SIG-M5 (cell line): ENCODE data around the gene SETD1B.
"Not testable (repeated sequence)": the region's sequence is repeated elsewhere in the genome, so short reads cannot be mapped to it uniquely, and the experiment has no call there.

Experiments used
- DNase-seq: peaks from one replicate; lab custom pipeline; 2025; lab: John Stamatoyannopoulos, UW

The SETD1B gene

DNA sequence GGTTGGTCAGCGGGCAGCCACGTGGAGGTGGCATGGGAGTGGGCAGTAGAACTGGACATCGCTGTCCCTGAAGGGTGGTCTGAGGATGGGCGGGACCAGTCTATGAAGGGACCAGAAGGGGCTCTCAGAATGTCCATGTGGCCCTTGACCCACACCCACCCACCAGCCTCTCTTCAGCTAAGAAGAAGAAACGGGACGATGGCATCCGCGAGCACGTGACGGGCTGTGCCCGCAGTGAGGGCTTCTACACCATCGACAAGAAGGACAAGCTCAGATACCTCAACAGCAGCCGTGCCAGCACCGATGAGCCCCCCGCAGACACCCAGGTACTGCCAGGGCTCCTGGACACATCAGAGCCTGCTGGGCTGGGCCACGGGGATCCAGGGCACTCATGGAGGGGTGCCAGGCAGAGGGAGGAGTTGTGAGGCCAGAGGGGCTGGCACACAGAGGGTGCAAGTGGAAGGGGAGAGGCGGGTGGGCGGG lies 21.3 kb downstream of the SETD1B start:
- DNase-seq: no peak

DNA sequence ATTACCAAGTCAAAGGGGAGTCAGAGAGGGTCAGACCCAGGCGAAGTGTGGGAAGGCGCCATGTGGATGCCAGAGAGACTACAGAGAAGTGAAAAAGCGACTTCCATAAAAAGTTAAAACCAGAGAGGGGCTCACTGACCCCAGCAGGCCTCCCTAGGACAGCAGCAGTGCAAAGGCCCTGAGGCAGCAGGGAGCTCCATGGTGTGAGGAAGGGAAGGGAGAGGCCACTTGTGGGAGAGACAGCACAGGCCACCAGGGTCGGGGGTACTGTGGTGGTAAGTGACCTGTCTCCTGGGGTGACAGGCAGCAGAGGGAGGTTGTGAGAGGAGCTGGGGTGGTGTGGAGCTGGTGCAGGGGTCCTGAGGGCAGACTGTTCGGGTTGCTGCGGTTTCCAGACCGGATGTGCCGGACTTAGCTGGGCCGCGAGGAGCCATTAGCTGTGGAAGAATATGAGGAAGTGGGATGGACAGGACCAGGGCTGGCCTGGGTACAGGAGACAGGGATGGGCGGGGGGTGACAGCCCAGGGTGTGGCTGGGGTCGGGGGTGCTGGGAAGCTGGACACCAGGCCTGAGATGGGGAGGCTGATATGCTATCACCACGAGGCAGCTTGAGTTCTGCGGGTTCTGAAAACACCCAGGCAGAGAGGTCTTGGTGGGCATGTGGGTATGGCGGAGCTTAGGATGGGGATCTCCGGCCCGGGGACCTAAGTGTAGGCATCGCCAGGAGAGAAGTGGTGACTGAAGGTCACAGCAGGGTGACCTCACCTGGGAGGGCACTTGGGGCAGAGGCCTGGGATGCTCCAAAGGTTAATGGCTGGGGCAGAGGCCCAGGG lies 22.7 kb downstream of the SETD1B start:
- no peak for DNase-seq

DNA sequence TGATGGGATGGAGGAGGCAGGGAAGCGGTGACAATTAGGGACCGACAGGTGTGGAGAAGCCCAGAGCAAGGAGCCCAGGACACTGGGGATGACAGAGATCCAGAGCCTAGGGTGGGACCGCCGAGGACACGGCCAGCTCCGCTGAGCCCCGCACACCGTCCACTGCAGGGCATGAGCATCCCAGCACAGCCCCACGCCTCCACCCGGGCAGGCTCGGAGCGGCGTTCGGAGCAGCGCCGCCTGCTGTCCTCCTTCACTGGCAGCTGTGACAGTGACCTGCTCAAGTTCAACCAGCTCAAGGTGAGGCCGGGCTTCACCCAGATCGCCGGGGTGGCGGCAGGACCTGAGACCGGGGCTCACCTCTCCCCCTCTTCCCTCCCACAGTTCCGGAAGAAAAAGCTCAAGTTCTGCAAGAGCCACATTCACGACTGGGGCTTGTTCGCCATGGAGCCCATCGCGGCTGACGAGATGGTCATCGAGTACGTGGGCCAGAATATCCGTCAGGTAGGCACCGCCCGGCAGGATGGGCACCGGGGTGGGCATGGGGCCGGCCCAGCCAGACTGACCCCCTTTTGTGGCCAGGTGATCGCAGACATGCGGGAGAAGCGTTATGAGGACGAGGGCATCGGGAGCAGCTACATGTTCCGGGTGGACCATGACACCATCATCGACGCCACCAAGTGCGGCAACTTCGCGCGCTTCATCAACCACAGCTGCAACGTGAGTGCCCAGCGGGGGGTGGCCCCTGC lies 23.7 kb downstream of the SETD1B start:
- DNase-seq: no peak

DNA sequence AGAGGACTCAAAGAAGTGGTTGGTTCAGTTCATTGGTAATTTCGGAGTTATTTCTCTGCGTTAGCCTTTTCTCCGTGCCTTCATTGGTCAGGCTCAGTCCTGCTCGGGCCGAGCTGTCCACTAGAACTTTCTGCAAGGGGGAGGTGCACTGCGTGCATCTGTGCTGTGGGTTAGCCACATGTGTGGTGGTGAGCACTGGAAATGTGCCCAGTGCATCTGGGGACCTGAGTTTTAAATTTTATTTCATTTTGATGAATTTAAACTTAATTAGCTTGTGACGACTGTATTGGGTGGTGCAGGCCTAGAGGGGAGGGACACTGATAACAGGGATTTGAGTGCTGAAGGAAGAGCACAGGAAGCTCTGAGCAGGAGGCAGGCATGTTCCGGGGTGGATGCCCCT lies 24.5 kb downstream of the SETD1B start:
- no peak for DNase-seq

DNA sequence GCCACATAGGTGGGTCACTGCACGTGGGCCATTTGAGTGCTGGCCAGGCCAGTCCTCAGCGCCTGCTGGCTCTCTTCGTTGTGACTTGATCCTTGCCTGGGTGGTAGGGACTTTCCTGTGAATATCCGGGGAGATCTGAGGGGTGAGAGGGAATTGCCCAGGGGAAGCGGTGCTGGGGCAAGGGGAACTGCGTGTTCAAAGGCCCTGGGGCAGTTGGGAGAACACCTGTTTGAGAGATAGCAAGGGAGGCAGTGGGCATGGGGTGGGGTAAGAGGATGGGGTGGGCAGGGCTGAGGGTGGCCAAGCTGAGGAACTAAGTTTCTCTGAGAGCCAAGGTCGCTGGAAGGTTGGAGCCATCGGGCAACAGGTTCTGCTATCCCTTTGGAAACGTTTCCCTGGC lies 25.0 kb downstream of the SETD1B start:
- DNase-seq: no peak

DNA sequence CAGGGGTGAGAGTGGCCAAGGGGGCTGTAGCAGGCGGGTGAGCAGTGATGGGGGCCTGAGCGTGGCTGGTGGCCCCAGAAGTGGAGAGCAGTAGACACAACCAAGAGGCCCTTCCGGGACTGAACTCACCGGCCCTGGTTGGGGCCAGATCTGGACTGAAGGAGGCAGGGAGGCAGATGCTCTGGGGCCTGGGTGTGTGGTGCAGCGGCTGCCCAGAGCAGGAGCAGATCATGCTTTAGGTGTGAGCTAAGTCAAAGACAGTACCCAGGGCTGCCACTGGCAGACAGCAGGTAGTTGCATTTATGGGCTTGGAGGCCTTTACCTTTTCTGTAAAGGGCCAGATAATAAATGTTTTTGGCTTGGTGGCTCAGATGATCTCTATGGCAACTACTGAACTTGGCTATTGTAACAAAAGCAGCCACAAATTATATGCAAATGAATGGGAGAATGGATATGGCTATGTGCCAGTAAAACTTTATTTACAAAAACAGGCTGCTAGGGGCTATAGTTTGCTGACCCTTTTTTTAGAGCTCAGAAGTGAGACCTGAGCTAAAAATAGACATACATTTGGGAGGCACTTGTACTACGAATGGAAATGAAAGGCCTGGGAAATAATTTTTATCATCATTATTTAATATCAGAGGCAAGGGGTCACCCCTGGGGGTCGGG lies 25.6 kb downstream of the SETD1B start:
- no peak for DNase-seq

DNA sequence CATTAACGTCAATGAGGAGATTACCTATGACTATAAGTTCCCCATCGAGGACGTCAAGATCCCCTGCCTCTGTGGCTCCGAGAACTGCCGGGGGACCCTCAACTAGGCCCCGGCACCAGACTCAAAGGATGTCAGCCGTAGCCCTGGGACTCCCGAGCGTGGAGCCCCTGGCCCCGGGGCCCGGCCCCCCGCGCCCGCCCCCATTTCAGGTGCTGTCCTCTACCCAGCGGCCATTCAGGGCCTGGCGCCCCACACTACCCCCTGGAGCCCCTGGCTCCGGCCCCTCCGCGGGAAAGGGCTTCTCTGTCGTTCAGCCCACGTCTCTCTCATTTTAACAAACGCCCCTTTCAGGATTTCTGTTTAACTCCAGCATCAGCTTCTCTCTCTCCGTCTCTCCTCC lies 26.3 kb downstream of the SETD1B start:
- DNase-seq: no peak

DNA sequence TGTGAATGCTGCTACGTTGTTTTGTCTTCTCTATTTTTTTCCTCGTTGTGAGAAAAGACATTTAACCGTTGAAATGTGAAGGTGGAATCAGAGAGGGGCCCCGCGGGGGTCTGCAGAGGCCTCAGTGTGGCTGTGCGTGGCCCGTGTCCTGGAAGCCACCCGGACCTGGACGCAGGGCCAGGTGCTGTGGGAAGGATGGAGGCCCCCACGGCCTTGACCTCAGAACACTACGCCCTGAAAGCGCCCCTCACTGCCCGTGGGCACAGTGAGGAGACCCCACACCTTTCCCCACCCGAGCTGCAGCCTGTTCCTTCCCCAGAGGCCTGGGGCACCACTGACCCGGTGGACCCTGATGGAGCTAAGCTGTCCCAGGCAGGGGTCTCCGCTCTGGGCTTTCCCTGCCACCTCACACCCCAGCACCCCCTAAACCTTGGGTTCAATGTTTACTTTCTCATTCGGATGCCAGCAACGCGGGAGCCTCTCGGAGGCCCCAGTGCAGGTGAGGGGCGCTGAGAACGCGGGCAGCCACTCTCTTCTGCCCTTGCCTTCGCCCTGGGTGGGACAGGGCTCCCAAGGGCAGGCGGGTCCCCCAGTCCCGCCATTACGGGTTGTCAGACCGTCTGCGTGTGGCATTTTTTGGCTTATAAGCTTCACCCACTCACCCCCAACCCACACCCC lies 26.9 kb downstream of the SETD1B start:
- DNase-seq: no peak

DNA sequence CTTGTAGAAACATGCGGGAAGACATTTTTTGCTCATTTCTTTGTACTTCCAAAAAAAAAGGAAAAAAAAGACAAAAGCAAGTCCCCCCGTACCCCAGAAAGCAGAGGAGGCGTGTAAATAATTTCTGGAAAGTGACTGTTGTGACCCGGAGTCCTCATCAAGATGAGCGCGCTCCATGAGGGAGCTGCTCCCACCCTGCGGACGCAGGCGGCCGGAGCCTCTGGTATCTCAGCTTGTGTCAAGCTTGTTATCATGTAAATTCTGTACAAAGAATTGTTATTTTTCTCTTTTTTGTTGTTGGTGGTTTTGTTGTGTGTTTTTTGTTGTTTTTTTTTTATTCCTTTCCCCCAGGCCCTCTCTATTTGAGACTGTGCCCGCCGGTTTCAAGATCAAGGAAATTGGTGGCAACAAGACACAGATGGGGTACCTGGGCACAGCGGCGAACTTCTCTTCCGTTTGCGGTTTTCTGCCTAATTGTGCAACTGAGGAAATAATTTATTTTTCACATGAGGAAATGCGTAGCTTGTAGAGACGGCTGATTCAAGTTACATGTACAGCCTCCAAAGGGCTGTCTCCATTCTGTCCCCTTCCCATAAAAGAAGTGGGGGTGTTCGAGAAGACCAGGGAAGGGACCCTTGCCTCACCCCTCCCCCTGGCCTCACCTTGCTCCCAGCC lies 27.9 kb downstream of the SETD1B start:
- no peak for DNase-seq

DNA sequence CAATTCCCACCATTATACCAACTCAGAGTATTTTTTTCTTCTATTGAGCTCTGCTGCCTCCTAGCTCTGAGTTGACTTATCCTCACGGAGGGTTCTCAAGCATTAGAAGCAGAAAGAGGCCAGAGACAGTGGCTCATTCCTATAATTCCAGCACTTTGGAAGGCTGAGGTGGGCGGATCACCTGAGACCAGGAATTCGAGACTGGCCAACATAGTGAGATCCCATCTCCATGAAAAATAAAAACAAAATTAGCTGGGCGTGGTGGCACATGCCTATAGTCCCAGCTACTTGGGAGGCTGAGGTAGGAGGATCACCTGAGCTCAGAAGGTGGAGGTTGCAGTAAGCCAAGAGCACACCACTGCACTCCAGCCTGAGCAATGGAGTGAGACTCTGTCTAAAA lies 33.9 kb downstream of the SETD1B start:
- no peak for DNase-seq

DNA sequence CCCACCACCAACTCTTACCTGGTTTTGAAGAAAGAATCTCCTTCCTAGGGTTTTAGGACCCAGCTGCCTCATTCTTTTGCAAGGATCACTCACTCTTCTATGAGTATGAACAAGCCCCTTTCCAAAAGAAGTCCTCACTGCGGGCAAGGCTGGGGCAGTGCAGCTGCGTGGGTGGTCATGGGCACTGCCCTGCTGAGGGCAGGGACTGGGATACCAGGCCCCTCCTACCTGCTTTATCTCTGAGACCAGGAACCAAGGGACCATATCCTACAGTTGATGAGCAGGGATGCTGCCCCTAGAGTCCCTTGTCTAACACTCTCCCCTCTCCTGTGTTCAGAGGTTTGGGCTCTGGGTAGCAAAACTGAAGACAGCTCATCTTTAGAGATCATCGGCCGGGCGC lies 34.3 kb downstream of the SETD1B start:
- DNase-seq: no peak

DNA sequence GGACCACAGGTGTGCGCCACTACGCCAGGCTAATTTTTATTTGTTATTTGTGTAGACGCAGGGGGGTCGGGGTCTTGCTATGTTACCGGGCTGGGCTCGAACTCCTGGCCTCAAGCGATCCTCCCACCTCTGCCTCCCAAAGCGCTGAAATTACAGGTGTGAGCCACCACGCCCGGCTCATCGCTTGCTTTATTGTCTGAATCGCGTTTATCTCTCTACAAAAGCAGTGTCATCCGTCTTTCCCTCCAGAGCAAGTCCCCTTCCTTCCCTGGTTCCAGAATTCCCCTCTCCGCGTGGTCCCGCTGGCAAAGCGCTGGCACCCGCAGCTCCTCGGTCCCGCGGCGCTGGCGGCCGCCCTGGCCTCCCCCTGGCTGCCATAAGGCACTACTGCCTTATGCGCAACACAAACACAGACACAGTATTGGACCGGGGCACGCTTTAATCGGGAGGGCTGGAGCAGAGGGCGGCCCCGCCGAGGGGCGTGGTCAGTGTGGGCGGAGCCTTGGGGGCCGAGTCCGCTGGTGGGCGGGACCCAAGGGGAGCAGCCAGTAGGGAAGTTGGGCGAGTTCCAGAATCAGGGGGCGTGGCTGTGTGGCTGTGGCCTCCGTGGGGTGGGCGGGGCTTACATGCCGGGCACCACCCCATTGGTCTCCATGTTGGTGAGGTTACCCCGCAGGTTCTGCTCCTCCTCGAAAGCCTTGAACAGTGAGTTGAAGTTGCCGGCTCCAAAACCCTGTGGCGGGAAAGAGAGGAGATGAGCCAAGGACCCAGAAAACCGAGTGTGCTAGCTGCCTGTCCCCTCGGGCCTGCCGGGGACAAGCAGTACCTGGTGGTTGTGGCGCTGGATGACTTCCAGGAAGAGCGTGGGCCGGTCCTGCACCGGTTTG lies 35.5 kb downstream of the SETD1B start:
- peak; percentile 93 for DNase-seq

DNA sequence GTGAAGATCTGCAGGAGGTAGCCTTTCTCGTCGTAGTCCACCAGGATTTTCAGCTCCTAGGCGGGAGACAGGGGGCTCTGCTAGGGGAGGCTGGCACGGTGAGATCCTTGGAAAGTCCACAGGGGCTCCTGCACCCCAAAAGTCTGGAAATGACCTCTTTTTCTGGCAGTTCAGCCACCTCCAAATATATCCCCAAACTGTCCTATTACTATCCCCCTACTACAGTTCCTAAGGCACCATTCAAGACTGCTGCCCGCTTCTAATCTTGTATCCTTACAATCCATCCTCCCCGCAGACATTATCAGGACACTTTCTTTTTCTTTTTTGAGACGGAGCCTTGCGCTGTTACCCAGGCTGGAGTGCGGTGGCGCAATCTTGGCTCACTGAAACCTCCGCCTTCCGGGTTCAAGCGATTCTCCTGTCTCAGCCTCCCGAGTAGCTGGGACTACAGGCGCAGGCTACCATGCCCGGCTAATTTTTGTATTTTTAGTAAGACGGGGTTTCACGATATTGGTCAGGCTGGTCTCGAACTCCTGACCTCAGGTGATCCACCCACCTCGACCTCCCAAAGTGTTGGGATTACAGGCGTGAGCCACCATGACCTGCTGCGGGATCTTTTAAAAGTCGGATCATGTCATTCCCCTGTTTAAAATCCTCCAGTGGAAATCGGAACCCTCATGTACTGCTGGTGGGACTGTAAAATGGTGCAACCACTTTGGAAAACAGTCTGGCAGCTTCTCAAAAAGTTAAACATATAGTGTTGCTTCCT lies 36.4 kb downstream of the SETD1B start:
- no peak for DNase-seq

DNA sequence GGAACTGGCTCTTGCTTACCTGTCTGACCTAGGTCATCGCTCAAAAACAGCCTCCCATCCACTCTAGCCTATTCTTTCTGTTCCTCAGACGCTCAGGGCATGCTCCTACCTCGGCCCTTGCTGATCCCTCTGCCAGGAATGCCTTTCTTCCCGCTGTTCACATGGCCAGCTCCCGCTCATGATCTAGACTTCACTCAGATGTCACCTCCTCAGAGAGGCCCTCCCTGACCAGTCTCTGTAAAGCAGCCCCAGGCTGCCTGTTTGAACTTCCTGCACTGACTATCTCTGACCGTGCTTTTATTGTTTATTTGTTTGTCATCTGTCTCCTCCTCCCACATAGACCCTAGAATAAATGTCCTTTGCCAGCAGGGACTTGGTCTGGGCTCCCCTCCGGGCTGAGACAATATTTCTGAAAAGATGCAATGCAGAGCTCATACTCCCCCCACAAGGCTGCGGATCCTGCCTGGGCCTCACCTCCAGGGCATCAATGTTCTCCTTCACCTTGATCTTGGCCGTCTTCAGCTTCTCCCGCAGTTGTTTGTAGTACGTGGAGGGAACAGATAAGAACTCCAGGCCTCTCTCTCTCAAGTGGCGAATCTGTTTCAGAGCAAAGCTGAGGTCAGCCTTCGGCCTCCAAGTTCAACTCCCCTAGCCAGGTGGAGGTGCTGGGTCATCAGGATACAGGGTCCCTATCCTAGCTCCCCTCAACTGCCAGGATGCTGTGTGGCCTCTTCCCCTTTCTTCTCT lies 39.6 kb downstream of the SETD1B start:
- no peak for DNase-seq

DNA sequence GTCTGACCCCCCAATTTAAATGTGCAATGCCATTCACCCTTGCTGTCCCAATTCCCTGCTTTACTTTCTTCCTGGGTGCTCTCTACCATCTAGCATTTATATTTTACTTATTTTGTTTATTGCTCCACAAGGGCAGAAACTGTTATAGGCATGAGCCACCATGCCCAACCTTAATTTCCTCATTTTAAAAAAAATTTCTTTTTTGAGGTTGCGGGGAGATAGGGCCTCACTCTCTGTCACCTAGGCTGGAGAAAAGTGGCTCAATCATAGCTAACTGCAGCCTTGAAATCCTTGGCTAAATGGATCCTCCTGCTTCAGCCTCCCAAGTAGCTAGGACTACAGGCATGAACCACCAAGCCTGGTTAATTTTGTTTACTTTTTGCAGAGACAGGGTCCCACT lies 41.9 kb downstream of the SETD1B start:
- no peak for DNase-seq

DNA sequence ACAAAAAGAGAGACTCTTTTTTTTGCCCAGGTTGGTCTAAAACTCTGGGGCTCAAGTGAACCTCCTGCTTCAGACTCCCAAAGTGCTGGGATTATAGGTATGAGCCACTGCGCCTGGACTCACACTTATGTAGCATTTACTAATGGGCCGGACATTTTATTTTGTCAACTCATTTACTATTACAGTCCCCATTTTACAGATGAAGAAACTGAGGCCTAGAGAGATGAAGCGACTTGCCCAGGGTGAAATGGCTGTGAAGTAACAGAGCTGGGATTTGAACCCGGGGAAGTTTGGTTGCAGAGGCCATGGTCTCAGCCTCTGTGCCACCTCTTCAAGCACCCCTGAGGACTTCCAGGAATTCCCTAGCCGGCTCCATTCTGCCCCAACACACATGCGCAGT lies 45.4 kb downstream of the SETD1B start:
- no peak for DNase-seq

DNA sequence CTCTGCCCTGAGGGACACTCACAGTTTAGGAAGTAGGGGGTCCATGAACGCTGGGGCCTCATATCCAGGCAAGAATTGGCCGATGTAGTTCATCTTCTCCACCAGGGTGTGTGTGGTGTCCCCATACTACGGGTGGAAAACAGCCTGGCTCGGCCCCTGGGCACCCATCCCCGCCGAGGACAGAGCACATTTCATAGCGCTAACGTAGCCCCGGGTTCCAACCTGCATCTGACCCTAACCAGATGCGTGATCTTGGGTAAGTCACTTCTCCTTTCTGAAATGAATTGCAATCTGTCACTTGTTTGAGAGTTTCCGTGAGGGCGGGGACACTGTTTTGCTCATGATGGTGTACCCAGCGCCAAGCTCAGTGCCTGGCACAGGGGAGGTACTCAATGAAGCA lies 45.9 kb downstream of the SETD1B start:
- peak; percentile 30 for DNase-seq

DNA sequence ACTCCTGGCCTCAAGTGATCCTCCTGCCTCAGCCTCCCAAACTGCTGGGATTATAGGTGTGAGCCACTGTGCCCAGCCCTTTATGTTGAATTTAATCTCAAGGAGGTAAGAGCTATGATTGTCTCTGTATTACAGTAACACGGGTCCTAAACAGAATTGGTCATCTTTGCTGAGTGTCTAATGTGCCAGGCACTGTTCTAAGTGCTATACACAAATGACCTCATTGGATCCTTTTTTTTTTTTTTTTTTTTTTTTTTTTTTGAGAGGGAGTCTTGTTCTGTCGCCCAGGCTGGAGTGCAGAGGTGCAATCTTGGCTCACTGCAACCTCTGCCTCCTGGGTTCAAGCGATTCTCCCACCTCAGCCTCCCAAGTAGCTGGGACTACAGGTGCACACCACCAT lies 48.6 kb downstream of the SETD1B start:
- DNase-seq: not testable (repeated sequence)
